Right lobe of liver (tissue), 6 donors: ENCODE data around the gene EZR. TPM values are rescaled to one million over a fixed set of nuclear protein-coding genes. Genes with fewer than 3 reads are reported as not detected.
A peak's percentile ranks its signal among the peaks of the same experiment; 100 is the strongest.

Experiments used
- ATAC-seq, 4 donors: fragments of 200-7000 bp; cut with Tn5 transposase; one replicate each; pipeline ENCODE4 v1.9.1; 2020; ENCODE audit warnings: mild to moderate bottlenecking in 4 of 4, moderate library complexity in 4 of 4
- DNase-seq, 3 donors: peaks; one replicate each; pipeline ENCODE4 v3.0.0-alpha.2; 2020
- H3K27ac ChIP-seq, 3 donors: fragments of 200-600 bp; one replicate each; pipeline ENCODE4 v1.8.0; 2022
- H3K27me3 ChIP-seq, 2 donors: fragments of 200-600 bp; one replicate each; pipeline ENCODE4 v1.8.0; 2022
- H3K36me3 ChIP-seq, 4 donors: fragments of 200-600 bp; sonication (generic) in 1 of 4; one replicate each; pipeline versions ENCODE4 v1.5.1 to v1.8.0; 2017 to 2022; ENCODE audit warnings: control low read depth in 1 of 4
- H3K4me1 ChIP-seq, 4 donors: fragments of 200-600 bp; sonication (generic) in 1 of 4; one replicate each; pipeline versions ENCODE4 v1.5.1 to v1.8.0; 2017 to 2022; ENCODE audit warnings: control low read depth in 1 of 4
- H3K4me3 ChIP-seq, 3 donors: fragments of 200-600 bp; one replicate each; pipeline ENCODE4 v1.8.0; 2022
- H3K9me3 ChIP-seq, 4 donors: fragments of 200-600 bp; sonication (generic) in 1 of 4; one replicate each; pipeline versions ENCODE4 v1.5.1 to v1.8.0; 2017 to 2022; ENCODE audit warnings: control low read depth in 1 of 4
- CTCF ChIP-seq, 4 donors: fragments of 200-600 bp in 3 of 4; fragments of 450-650 bp in 1 of 4; IDR thresholded peaks; one replicate each; pipeline versions ENCODE4 v1.5.1 to v1.8.0; 2016 to 2022; ENCODE audit warnings: antibody characterized with exemption in 4 of 4, mild to moderate bottlenecking in 2 of 4
- POLR2A ChIP-seq: fragments of 450-650 bp; IDR thresholded peaks from one replicate; pipeline ENCODE4 v1.6.1; 2017; ENCODE audit warnings: antibody characterized with exemption, mild to moderate bottlenecking
- WGBS: methylation state at CpG from one replicate; pipeline ENCODE4 v1.1.6; 2018; ENCODE audit warnings: low coverage, low lambda C conversion rate; ENCODE audit not compliant: insufficient coverage; ENCODE audit errors: missing lambda C conversion rate; 5-methylcytosine and 5-hydroxymethylcytosine counted together
- intact Hi-C, 2 donors: fragments of 100-400 bp; cut with DNase I; formaldehyde crosslinking; loops; one replicate each; pipeline versions ENCODE4 v1.11.2 to v1.14.1; 2022
- total RNA-seq, 6 experiments: library from RNA; depleted of rRNA in 2 of 6; stranded (reverse); fragments of >200 nt in 2 of 6; fragmentation: NEBNext Ultra II Directional in 3 of 6; extraction: Animal tissue kit (Norgen Biotek cat#: 25700) in 3 of 6; gene quantifications; one replicate each; pipeline versions ENCODE4 v1.1.0 to v1.2.4, GENCODE V29; 2016 to 2023
- donor health status: DM: no; HTN: yes; CAD: no.
- donor health status: DM: no; HTN: no; CAD: no.
- donor health status: DM: no; HTN: no; CAD: no.
- donor health status: DM: no; HTN: yes; CAD: no.
- donor health status: DM: no; HTN: yes; CAD: no.

The EZR gene
- total RNA-seq, 6 experiments from 2014 or later, result 26.4 to 161 (median 35.9) TPM

GRCh38 chr6:158781692-158782373 is 37.3 kb downstream of the EZR start:
- Histone ChIP-seq H3K27ac (peak overlapping the region in 1 of 3 donors; percentile 74), H3K27me3 (no peaks in the 10 kb centered on the region), H3K4me3 (no peak overlapping the region), H3K9me3 (no peaks in the 10 kb centered on the region), H3K36me3 (peaks cover 7 to 83% (median 33%) of the 10 kb centered on the region in 4 donors), H3K4me1 (peaks cover 0 to 22% (median 0%) of the 10 kb centered on the region in 4 donors)
- TF ChIP-seq POLR2A (no peak), CTCF (IDR thresholded peaks at IDR 0.05) (no peak)
- 78% methylated on average over 12 of the region's 19 CpGs for WGBS
- peak in 1 of 3 donors; percentile 79 for DNase-seq
- peak; percentile 11 to 67 (median 40) for ATAC-seq
- intact Hi-C loops, result no loop called here

GRCh38 chr6:158780988-158781691 is 38.0 kb downstream of the EZR start:
- DNase-seq (peak in 1 of 3 donors; percentile 85), ATAC-seq (peak; percentile 40 to 81 (median 62))
- TF ChIP-seq CTCF (IDR thresholded peaks at IDR 0.05) (no peak), POLR2A (no peak)
- no peaks in the 10 kb centered on the region for H3K9me3 ChIP-seq
- H3K27ac ChIP-seq, result peak overlapping the region in 1 of 3 donors; percentile 74
- no peak overlapping the region for H3K4me3 ChIP-seq
- no peaks in the 10 kb centered on the region for H3K27me3 ChIP-seq
- intact Hi-C loops, result no loop called here
- peaks cover 0 to 22% (median 0%) of the 10 kb centered on the region in 4 donors for H3K4me1 ChIP-seq
- WGBS, result 77% methylated on average over 6 of the region's 11 CpGs
- peaks cover 4 to 82% (median 34%) of the 10 kb centered on the region in 4 donors for H3K36me3 ChIP-seq

- Histone ChIP-seq H3K27ac (peak overlapping the region in 1 of 3 donors; percentile 74), H3K36me3 (peaks cover 9 to 83% (median 36%) of the 10 kb centered on the region in 4 donors), H3K27me3 (no peaks in the 10 kb centered on the region), H3K4me3 (no peak overlapping the region), H3K9me3 (no peaks in the 10 kb centered on the region), H3K4me1 (peaks cover 0 to 22% (median 0%) of the 10 kb centered on the region in 4 donors)
- WGBS, result 94% methylated on average over 7 of the region's 7 CpGs
- DNase-seq, result no peak
- intact Hi-C loops, result no loop called here
- no peak for ATAC-seq
- TF ChIP-seq POLR2A (no peak), CTCF (IDR thresholded peaks at IDR 0.05) (no peak)
These were observed 38.8 kb downstream of the EZR start for GRCh38 chr6:158780246-158780884.

GRCh38 chr6:158778005-158778527 is 41.1 kb downstream of the EZR start:
- H3K27me3 ChIP-seq, result no peaks in the 10 kb centered on the region
- TF ChIP-seq POLR2A (no peak), CTCF (IDR thresholded peaks at IDR 0.05) (no peak)
- peaks cover 4 to 74% (median 32%) of the 10 kb centered on the region in 4 donors for H3K36me3 ChIP-seq
- H3K4me3 ChIP-seq, result no peak overlapping the region
- H3K4me1 ChIP-seq, result peaks cover 0 to 21% (median 0%) of the 10 kb centered on the region in 4 donors
- no peak for ATAC-seq
- H3K27ac ChIP-seq, result no peak overlapping the region
- 100% methylated on average over 1 of the region's 6 CpGs for WGBS
- DNase-seq, result no peak
- intact Hi-C loops, result no loop called here
- no peaks in the 10 kb centered on the region for H3K9me3 ChIP-seq
